WTC11 (cell line): ENCODE results near the gene CAMK1. TPM values are rescaled to one million over a fixed set of nuclear protein-coding genes. Genes with fewer than 3 reads are reported as not detected.
A peak's percentile ranks its signal among the peaks of the same experiment; 100 is the strongest.

Experiments used
- ATAC-seq: fragments of 200-7000 bp; cut with Tn5 transposase; 2 replicates; pipeline ENCODE4 v1.10.0; 2021; ENCODE audit warnings: mild to moderate bottlenecking, moderate library complexity
- CTCF ChIA-PET: fragments of 300-600 bp; sonication (Branson Sonifier 250); formaldehyde crosslinking; loops from one replicate; lab custom pipeline; 2021; ENCODE audit warnings: antibody characterized with exemption; lab: Charles Lee
- POLR2A ChIA-PET: fragments of 350-600 bp; sonication (Branson Sonifier 250); formaldehyde crosslinking; loops from one replicate; lab custom pipeline; 2021; ENCODE audit warnings: antibody characterized with exemption; lab: Charles Lee
- DNase-seq: peaks from one replicate; pipeline ENCODE4 v3.0.0; 2021; ENCODE audit warnings: low spot score
- H3K27ac Mint-ChIP-seq: 2 replicates; pipeline ENCODE4 v1.8.0; 2021; ENCODE audit warnings: mixed read lengths
- H3K27me3 Mint-ChIP-seq: 2 replicates; pipeline ENCODE4 v1.8.0; 2021; ENCODE audit warnings: low read depth, mild to moderate bottlenecking, moderate library complexity, mixed read lengths
- H3K36me3 Mint-ChIP-seq: 2 replicates; pipeline ENCODE4 v1.8.0; 2021; ENCODE audit warnings: mixed read lengths
- H3K4me1 Mint-ChIP-seq: 2 replicates; pipeline ENCODE4 v1.8.0; 2022; ENCODE audit warnings: mixed read lengths
- H3K4me3 Mint-ChIP-seq: 2 replicates; pipeline ENCODE4 v1.8.0; 2021; ENCODE audit warnings: mild to moderate bottlenecking, moderate library complexity, mixed read lengths
- H3K9me3 Mint-ChIP-seq: 2 replicates; pipeline ENCODE4 v1.8.0; 2021; ENCODE audit warnings: mixed read lengths
- ATF1 ChIP-seq: sonication (generic); formaldehyde crosslinking; IDR thresholded peaks from 2 replicates; pipeline ENCODE4 v1.8.1; 2023; ENCODE audit warnings: mild to moderate bottlenecking, moderate library complexity, missing genetic modification reagents
- CREB1 ChIP-seq: sonication (generic); formaldehyde crosslinking; IDR thresholded peaks from 2 replicates; pipeline ENCODE4 v1.8.0; 2023; ENCODE audit warnings: mild to moderate bottlenecking, missing genetic modification reagents
- ELF4 ChIP-seq: sonication (generic); formaldehyde crosslinking; IDR thresholded peaks from 2 replicates; pipeline ENCODE4 v1.8.1; 2022; ENCODE audit warnings: low read depth, mild to moderate bottlenecking, moderate library complexity, missing genetic modification reagents
- ETV6 ChIP-seq: sonication (generic); formaldehyde crosslinking; IDR thresholded peaks from 2 replicates; pipeline ENCODE4 v1.8.1; 2022; ENCODE audit warnings: mild to moderate bottlenecking, missing genetic modification reagents
- FOXJ3 ChIP-seq: sonication (generic); formaldehyde crosslinking; IDR thresholded peaks from 2 replicates; pipeline ENCODE4 v1.9.0; 2021; ENCODE audit warnings: missing genetic modification reagents, mild to moderate bottlenecking, borderline replicate concordance
- FOXP1 ChIP-seq: sonication (generic); formaldehyde crosslinking; IDR thresholded peaks from 2 replicates; pipeline ENCODE4 v1.8.0; 2022; ENCODE audit warnings: missing genetic modification reagents, mild to moderate bottlenecking, moderate library complexity, borderline replicate concordance
- GTF2I ChIP-seq: fragments of 250-450 bp; sonication (Bioruptor Pico); conservative IDR thresholded peaks from 2 replicates; pipeline ENCODE4 v1.4.0; 2021; ENCODE audit warnings: mild to moderate bottlenecking
- KAT7 ChIP-seq: sonication (generic); formaldehyde crosslinking; IDR thresholded peaks from 2 replicates; pipeline ENCODE4 v1.8.1; 2023; ENCODE audit warnings: missing genetic modification reagents, mild to moderate bottlenecking, borderline replicate concordance
- NFYB ChIP-seq: sonication (generic); formaldehyde crosslinking; conservative IDR thresholded peaks from 2 replicates; pipeline ENCODE4 v1.8.0; 2022; ENCODE audit warnings: low read depth, missing genetic modification reagents
- NR3C1 ChIP-seq: sonication (generic); formaldehyde crosslinking; conservative IDR thresholded peaks from 2 replicates; pipeline ENCODE4 v1.8.1; 2023; ENCODE audit warnings: low read depth, mild to moderate bottlenecking, missing genetic modification reagents
- OVOL2 ChIP-seq: fragments of 250-450 bp; sonication (Bioruptor Pico); IDR thresholded peaks from 2 replicates; pipeline ENCODE4 v1.9.0; 2021; ENCODE audit warnings: mild to moderate bottlenecking, borderline replicate concordance
- PRRX2 ChIP-seq: fragments of 250-450 bp; sonication (Bioruptor Pico); IDR thresholded peaks from 2 replicates; pipeline ENCODE4 v1.8.0; 2021; ENCODE audit warnings: mild to moderate bottlenecking
- RORB ChIP-seq: fragments of 250-450 bp; sonication (Bioruptor Pico); IDR thresholded peaks from 2 replicates; pipeline ENCODE4 v1.9.0; 2021; ENCODE audit warnings: mild to moderate bottlenecking
- TCF7 ChIP-seq: sonication (generic); formaldehyde crosslinking; IDR thresholded peaks from 2 replicates; pipeline ENCODE4 v1.8.0; 2022; ENCODE audit warnings: mild to moderate bottlenecking, low read depth, missing genetic modification reagents, moderate library complexity
- ZBTB21 ChIP-seq: sonication (generic); formaldehyde crosslinking; IDR thresholded peaks from 2 replicates; pipeline ENCODE4 v1.8.1; 2023; ENCODE audit warnings: mild to moderate bottlenecking, missing genetic modification reagents, borderline replicate concordance
- ZNF138 ChIP-seq: sonication (generic); formaldehyde crosslinking; conservative IDR thresholded peaks from 2 replicates; pipeline ENCODE4 v1.8.1; 2022; ENCODE audit warnings: mild to moderate bottlenecking, moderate library complexity, missing genetic modification reagents
- ZNF219 ChIP-seq: sonication (generic); formaldehyde crosslinking; IDR thresholded peaks from 2 replicates; pipeline ENCODE4 v1.8.0; 2023; ENCODE audit warnings: missing genetic modification reagents, mild to moderate bottlenecking, borderline replicate concordance
- ZNF317 ChIP-seq: sonication (generic); formaldehyde crosslinking; IDR thresholded peaks from 2 replicates; pipeline ENCODE4 v1.8.1; 2023; ENCODE audit warnings: low read depth, mild to moderate bottlenecking, moderate library complexity, missing genetic modification reagents, borderline replicate concordance
- ZNF396 ChIP-seq: fragments of 250-450 bp; sonication (Bioruptor Pico); IDR thresholded peaks from 2 replicates; pipeline ENCODE4 v1.8.0; 2021; ENCODE audit warnings: mild to moderate bottlenecking, moderate library complexity, borderline replicate concordance
- ZNF416 ChIP-seq: fragments of 250-450 bp; sonication (Bioruptor Pico); IDR thresholded peaks from 2 replicates; pipeline ENCODE4 v1.9.0; 2021; ENCODE audit warnings: mild to moderate bottlenecking, inconsistent platforms
- total RNA-seq: library from RNA; stranded (reverse); gene quantifications from 3 replicates; pipeline ENCODE4 v1.2.3, GENCODE V29; 2021
- TF ChIP-seq, protein P1 (sequence below): fragments of 250-450 bp; sonication (Bioruptor Pico); IDR thresholded peaks from 2 replicates; pipeline ENCODE4 v1.9.0; 2021; ENCODE audit warnings: mild to moderate bottlenecking
- TF ChIP-seq, protein P2 (sequence below): sonication (generic); formaldehyde crosslinking; IDR thresholded peaks from 2 replicates; pipeline ENCODE4 v1.8.1; 2023; ENCODE audit warnings: mild to moderate bottlenecking, missing genetic modification reagents, borderline replicate concordance
- TF ChIP-seq, protein P3 (sequence below): sonication (generic); formaldehyde crosslinking; IDR thresholded peaks from 2 replicates; pipeline ENCODE4 v1.8.0; 2022; ENCODE audit warnings: missing genetic modification reagents
- TF ChIP-seq, protein P4 (sequence below): fragments of 250-450 bp; sonication (Bioruptor Pico); IDR thresholded peaks from 2 replicates; pipeline ENCODE4 v2.1.2; 2022; ENCODE audit warnings: mild to moderate bottlenecking, moderate library complexity
- TF ChIP-seq, protein P5 (sequence below): sonication (generic); formaldehyde crosslinking; IDR thresholded peaks from 2 replicates; pipeline ENCODE4 v1.8.1; 2022; ENCODE audit warnings: low read depth, mild to moderate bottlenecking, moderate library complexity, missing genetic modification reagents, borderline replicate concordance

CAMK1 gene
- total RNA-seq, 1 experiment from 2014 or later = 3.1 TPM

DNA sequence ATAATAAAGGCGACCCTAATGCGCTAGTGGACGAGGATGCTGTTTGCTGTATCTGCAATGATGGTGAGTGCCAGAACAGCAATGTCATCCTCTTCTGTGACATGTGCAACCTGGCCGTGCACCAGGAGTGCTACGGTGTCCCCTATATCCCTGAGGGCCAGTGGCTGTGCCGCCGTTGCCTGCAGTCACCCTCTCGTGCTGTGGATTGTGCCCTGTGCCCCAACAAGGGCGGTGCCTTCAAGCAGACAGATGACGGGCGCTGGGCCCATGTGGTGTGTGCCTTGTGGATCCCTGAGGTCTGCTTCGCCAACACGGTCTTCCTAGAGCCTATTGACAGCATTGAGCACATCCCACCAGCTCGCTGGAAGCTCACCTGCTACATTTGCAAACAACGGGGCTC is 30.6 kb downstream of the CAMK1 start (continued):
- TF ChIP-seq OVOL2 (no peak), GTF2I (no peak), CREB1 (CRISPR knock-in tag) (no peak)

DNA sequence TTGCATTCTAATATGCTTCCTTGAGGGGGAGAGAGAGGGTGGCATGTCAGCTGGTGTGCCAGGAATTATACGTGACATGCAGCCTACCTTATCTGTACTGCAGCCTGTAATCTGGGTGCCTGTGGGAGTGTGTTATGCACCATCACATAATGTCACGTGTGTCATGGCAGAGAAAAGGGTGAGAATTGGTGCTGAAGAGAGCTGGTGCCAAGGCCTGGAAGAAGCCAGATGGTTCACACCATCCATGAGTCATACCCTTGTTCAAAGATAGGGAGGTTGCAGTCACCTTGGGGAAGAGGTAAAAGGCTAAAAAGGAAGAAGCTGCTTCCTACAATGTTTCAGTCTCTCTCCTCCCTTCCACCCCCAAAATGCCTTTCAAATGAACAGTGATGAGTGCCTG is 32.9 kb downstream of the CAMK1 start:
- DNase-seq (no peak), ATAC-seq (no peak)
- Mint-ChIP-seq H3K36me3 (peaks cover 64% of the 10 kb centered on the region), H3K9me3 (no peaks in the 10 kb centered on the region), H3K27ac (no peak overlapping the region), H3K4me1 (peaks cover 11% of the 10 kb centered on the region), H3K4me3 (no peak overlapping the region), H3K27me3 (no peaks in the 10 kb centered on the region)
- TF ChIP-seq FOXJ3 (CRISPR knock-in tag) (no peak), ZBTB21 (CRISPR knock-in tag) (no peak), NR3C1 (CRISPR knock-in tag) (no peak), ATF1 (CRISPR knock-in tag) (no peak), ZNF138 (no peak), RORB (CRISPR knock-in tag) (no peak), KAT7 (CRISPR knock-in tag) (no peak), ELF4 (no peak), TCF7 (CRISPR knock-in tag) (no peak), ETV6 (CRISPR knock-in tag) (no peak), ZNF416 (CRISPR knock-in tag) (no peak), ZNF317 (CRISPR knock-in tag) (no peak), FOXP1 (CRISPR knock-in tag) (no peak)
- TF ChIP-seq, protein P1, sequence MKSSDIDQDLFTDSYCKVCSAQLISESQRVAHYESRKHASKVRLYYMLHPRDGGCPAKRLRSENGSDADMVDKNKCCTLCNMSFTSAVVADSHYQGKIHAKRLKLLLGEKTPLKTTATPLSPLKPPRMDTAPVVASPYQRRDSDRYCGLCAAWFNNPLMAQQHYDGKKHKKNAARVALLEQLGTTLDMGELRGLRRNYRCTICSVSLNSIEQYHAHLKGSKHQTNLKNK (CRISPR knock-in tag) = no peak
- TF ChIP-seq, protein P2, sequence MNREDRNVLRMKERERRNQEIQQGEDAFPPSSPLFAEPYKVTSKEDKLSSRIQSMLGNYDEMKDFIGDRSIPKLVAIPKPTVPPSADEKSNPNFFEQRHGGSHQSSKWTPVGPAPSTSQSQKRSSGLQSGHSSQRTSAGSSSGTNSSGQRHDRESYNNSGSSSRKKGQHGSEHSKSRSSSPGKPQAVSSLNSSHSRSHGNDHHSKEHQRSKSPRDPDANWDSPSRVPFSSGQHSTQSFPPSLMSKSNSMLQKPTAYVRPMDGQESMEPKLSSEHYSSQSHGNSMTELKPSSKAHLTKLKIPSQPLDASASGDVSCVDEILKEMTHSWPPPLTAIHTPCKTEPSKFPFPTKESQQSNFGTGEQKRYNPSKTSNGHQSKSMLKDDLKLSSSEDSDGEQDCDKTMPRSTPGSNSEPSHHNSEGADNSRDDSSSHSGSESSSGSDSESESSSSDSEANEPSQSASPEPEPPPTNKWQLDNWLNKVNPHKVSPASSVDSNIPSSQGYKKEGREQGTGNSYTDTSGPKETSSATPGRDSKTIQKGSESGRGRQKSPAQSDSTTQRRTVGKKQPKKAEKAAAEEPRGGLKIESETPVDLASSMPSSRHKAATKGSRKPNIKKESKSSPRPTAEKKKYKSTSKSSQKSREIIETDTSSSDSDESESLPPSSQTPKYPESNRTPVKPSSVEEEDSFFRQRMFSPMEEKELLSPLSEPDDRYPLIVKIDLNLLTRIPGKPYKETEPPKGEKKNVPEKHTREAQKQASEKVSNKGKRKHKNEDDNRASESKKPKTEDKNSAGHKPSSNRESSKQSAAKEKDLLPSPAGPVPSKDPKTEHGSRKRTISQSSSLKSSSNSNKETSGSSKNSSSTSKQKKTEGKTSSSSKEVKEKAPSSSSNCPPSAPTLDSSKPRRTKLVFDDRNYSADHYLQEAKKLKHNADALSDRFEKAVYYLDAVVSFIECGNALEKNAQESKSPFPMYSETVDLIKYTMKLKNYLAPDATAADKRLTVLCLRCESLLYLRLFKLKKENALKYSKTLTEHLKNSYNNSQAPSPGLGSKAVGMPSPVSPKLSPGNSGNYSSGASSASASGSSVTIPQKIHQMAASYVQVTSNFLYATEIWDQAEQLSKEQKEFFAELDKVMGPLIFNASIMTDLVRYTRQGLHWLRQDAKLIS (CRISPR knock-in tag) = no peak
- ChIA-PET CTCF (interaction anchor here (1.0 kb wide), 2 partner anchors 10 to 233 kb away, joined by 3 to 4 read pairs; no protein-coding TSS in a partner anchor), POLR2A (interaction anchor here (0.5 kb wide), 1 partner anchor 418 kb away, joined by 3 read pairs; no protein-coding TSS in a partner anchor)

DNA sequence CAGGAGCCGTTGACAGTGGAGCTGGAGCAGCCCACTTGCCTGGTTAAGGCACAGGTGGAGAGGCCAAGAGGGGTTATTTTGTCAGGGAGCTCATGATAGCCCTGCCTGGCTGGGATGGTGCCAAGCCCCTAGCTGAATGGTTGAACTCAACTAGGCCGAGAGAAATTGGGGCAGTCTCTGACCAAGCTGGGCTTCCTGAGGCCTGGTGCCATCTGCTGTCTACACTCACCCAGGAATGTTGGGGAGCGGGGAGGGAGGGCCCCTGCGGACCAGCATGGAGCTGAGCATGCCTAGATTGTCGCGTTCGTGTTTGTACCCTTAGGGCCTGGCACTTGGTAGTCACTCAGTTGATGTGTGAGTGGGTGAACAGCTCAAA is 37.0 kb downstream of the CAMK1 start:
- Mint-ChIP-seq H3K36me3 (peaks cover 27% of the 10 kb centered on the region), H3K4me1 (peaks cover 18% of the 10 kb centered on the region), H3K27me3 (no peaks in the 10 kb centered on the region), H3K27ac (peak overlapping the region; percentile 31; the same call in 1 of the 2 replicates), H3K4me3 (peak overlapping the region; percentile 91), H3K9me3 (no peaks in the 10 kb centered on the region)
- ChIA-PET POLR2A (interaction anchor here (0.7 to 3.1 kb wide), 3 partner anchors 17 to 235 kb away, joined by 3 to 14 read pairs (median 3); partner anchors contain the start of gene OGG1), CTCF (interaction anchor here (0.5 to 8.6 kb wide), 7 partner anchors 16 to 546 kb away, joined by 3 to 162 read pairs (median 5); partner anchors contain the start of genes CAMK1 and OGG1)
- ATAC-seq (no peak), DNase-seq (no peak)
- TF ChIP-seq, protein P3, sequence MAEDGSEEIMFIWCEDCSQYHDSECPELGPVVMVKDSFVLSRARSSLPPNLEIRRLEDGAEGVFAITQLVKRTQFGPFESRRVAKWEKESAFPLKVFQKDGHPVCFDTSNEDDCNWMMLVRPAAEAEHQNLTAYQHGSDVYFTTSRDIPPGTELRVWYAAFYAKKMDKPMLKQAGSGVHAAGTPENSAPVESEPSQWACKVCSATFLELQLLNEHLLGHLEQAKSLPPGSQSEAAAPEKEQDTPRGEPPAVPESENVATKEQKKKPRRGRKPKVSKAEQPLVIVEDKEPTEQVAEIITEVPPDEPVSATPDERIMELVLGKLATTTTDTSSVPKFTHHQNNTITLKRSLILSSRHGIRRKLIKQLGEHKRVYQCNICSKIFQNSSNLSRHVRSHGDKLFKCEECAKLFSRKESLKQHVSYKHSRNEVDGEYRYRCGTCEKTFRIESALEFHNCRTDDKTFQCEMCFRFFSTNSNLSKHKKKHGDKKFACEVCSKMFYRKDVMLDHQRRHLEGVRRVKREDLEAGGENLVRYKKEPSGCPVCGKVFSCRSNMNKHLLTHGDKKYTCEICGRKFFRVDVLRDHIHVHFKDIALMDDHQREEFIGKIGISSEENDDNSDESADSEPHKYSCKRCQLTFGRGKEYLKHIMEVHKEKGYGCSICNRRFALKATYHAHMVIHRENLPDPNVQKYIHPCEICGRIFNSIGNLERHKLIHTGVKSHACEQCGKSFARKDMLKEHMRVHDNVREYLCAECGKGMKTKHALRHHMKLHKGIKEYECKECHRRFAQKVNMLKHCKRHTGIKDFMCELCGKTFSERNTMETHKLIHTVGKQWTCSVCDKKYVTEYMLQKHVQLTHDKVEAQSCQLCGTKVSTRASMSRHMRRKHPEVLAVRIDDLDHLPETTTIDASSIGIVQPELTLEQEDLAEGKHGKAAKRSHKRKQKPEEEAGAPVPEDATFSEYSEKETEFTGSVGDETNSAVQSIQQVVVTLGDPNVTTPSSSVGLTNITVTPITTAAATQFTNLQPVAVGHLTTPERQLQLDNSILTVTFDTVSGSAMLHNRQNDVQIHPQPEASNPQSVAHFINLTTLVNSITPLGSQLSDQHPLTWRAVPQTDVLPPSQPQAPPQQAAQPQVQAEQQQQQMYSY = no peak
- TF ChIP-seq PRRX2 (CRISPR knock-in tag) = no peak
- no peak for TF ChIP-seq ZNF219 (CRISPR knock-in tag)
- TF ChIP-seq ZBTB21 (CRISPR knock-in tag) = no peak
- TF ChIP-seq GTF2I = no peak
- TF ChIP-seq ZNF396 = no peak
- TF ChIP-seq, protein P4, sequence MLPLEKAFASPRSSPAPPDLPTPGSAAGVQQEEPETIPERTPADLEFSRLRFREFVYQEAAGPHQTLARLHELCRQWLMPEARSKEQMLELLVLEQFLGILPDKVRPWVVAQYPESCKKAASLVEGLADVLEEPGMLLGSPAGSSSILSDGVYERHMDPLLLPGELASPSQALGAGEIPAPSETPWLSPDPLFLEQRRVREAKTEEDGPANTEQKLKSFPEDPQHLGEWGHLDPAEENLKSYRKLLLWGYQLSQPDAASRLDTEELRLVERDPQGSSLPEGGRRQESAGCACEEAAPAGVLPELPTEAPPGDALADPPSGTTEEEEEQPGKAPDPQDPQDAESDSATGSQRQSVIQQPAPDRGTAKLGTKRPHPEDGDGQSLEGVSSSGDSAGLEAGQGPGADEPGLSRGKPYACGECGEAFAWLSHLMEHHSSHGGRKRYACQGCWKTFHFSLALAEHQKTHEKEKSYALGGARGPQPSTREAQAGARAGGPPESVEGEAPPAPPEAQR (CRISPR knock-in tag) = no peak
- no peak for TF ChIP-seq NFYB
- TF ChIP-seq, protein P5, sequence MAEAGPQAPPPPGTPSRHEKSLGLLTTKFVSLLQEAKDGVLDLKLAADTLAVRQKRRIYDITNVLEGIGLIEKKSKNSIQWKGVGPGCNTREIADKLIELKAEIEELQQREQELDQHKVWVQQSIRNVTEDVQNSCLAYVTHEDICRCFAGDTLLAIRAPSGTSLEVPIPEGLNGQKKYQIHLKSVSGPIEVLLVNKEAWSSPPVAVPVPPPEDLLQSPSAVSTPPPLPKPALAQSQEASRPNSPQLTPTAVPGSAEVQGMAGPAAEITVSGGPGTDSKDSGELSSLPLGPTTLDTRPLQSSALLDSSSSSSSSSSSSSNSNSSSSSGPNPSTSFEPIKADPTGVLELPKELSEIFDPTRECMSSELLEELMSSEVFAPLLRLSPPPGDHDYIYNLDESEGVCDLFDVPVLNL = no peak
